ENCODE data around the gene MIA2. TPM values are rescaled to one million over a fixed set of nuclear protein-coding genes. Genes with fewer than 3 reads are reported as not detected.
"Not testable (repeated sequence)": the region's sequence is repeated elsewhere in the genome, so short reads cannot be mapped to it uniquely, and the experiment has no call there.

Gene MIA2
- total RNA-seq, 1 donor from 2014 or later: 41.2 TPM

DNA sequence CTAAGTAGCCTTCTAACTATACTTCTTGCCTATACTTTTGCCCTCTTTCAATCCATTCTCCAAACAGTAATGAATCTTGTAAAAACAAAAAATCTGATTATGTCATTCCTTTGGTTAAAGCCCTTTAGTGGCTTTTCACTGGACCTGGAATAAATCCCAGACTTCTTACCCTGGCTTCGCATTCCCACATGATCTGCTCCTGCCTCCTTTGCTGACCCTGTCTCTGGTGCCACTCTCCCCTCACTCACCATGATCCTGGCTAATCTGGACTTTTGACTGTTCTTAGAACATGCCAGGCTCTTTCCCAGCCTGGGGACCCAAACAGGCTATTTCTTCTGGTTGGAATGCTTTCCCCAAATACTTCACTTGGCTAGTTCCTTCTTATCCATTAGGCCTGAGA is 7.9 kb downstream of the MIA2 start:
- TF ChIP-seq, protein P1, sequence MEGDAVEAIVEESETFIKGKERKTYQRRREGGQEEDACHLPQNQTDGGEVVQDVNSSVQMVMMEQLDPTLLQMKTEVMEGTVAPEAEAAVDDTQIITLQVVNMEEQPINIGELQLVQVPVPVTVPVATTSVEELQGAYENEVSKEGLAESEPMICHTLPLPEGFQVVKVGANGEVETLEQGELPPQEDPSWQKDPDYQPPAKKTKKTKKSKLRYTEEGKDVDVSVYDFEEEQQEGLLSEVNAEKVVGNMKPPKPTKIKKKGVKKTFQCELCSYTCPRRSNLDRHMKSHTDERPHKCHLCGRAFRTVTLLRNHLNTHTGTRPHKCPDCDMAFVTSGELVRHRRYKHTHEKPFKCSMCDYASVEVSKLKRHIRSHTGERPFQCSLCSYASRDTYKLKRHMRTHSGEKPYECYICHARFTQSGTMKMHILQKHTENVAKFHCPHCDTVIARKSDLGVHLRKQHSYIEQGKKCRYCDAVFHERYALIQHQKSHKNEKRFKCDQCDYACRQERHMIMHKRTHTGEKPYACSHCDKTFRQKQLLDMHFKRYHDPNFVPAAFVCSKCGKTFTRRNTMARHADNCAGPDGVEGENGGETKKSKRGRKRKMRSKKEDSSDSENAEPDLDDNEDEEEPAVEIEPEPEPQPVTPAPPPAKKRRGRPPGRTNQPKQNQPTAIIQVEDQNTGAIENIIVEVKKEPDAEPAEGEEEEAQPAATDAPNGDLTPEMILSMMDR (IDR thresholded peaks at IDR 0.05; ENCODE audit: insufficient read depth, low read length, poor library complexity, severe bottlenecking): no peak
- Histone ChIP-seq H3K36me3 (ENCODE audit: control insufficient read depth, insufficient read depth, low read length) (no peaks in the 10 kb centered on the region), H3K27me3 (ENCODE audit: control insufficient read depth, insufficient read depth, low read length) (no peaks in the 10 kb centered on the region), H3K4me3 (ENCODE audit: low read depth, low read length) (no peak overlapping the region)
- DNase-seq (ENCODE audit: low read depth): no peak

DNA sequence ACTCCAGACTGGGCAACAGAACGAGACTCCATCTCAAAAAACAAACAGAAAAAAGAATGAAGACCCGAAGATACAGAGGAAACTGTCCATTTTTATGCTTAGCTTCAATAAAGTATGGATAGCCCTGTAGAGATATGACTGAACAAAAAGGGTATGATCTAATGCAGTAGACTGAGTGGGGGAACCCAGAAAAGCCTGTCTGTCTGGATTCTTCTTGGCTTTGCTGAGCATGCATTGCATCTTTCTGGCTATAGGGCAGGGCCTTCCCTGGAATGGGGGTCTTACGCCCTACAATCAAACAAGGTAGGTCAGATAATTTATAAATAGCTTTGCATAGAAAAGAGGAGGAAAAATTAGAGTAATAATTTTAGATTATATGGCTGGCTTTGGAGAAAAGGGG is 10.1 kb downstream of the MIA2 start:
- Histone ChIP-seq H3K36me3 (ENCODE audit: control insufficient read depth, insufficient read depth, low read length) (no peaks in the 10 kb centered on the region), H3K27me3 (ENCODE audit: control insufficient read depth, insufficient read depth, low read length) (no peaks in the 10 kb centered on the region), H3K4me3 (ENCODE audit: low read depth, low read length) (no peak overlapping the region)
- TF ChIP-seq, protein P1 (IDR thresholded peaks at IDR 0.05; ENCODE audit: insufficient read depth, low read length, poor library complexity, severe bottlenecking): no peak
- no peak for DNase-seq (ENCODE audit: low read depth)

DNA sequence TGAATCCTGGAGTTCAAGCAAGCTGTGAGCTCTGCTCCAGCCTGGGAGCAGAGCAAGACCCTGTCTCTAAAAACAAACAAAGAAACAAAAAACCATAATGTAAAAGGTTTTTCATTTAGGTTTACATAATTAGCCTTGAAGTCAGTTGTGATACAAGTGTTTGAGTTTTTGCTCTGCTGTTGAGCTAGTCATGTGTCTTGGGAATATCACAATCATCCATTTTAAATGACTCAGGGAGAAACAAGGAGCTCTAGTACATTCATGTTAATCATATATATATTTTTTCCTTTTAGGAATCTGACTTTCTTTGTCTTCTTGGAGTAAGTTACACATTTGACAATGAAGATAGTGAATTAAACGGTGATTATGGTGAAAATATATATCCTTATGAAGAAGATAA is 12.9 kb downstream of the MIA2 start:
- no peak for DNase-seq (ENCODE audit: low read depth)
- no peaks in the 10 kb centered on the region for H3K27me3 ChIP-seq (ENCODE audit: control insufficient read depth, insufficient read depth, low read length)
- TF ChIP-seq, protein P1 (IDR thresholded peaks at IDR 0.05; ENCODE audit: insufficient read depth, low read length, poor library complexity, severe bottlenecking): no peak
- H3K36me3 ChIP-seq (ENCODE audit: control insufficient read depth, insufficient read depth, low read length): no peaks in the 10 kb centered on the region
- H3K4me3 ChIP-seq (ENCODE audit: low read depth, low read length): no peak overlapping the region

DNA sequence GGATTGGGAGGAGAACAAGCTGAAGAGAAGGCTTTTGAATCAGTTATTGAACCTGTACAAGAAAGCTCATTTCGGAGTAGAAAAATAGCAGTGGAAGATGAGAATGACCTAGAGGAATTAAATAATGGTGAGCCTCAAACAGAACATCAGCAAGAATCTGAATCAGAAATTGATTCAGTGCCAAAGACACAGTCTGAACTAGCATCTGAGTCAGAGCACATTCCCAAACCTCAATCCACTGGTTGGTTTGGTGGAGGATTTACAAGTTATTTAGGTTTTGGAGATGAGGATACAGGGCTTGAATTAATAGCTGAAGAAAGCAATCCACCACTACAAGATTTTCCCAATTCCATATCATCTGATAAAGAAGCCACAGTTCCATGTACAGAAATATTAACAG is 13.5 kb downstream of the MIA2 start:
- TF ChIP-seq, protein P1 (IDR thresholded peaks at IDR 0.05; ENCODE audit: insufficient read depth, low read length, poor library complexity, severe bottlenecking): no peak
- H3K27me3 ChIP-seq (ENCODE audit: control insufficient read depth, insufficient read depth, low read length): no peaks in the 10 kb centered on the region
- no peaks in the 10 kb centered on the region for H3K36me3 ChIP-seq (ENCODE audit: control insufficient read depth, insufficient read depth, low read length)
- DNase-seq (ENCODE audit: low read depth): peak; percentile 52
- no peak overlapping the region for H3K4me3 ChIP-seq (ENCODE audit: low read depth, low read length)

DNA sequence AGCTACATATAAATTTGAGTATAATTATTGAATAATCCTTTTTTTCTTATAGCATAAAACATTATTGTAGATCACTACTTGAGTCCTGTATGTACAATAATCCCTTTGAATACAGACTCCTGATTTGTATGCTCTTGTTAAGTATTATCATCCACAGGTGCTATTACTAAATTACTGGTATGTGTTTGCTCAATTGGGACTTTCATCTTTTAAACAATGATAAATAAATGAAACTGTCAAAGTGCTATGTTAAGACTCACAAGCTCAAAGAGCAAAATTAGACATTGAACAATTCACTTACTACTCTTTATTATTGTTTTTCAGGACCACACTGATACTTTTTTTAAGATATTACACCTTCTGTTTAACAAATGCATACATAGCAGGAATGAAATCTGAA is 17.8 kb downstream of the MIA2 start:
- DNase-seq (ENCODE audit: low read depth): no peak
- TF ChIP-seq, protein P1 (IDR thresholded peaks at IDR 0.05; ENCODE audit: insufficient read depth, low read length, poor library complexity, severe bottlenecking): no peak
- no peaks in the 10 kb centered on the region for H3K36me3 ChIP-seq (ENCODE audit: control insufficient read depth, insufficient read depth, low read length)
- H3K27me3 ChIP-seq (ENCODE audit: control insufficient read depth, insufficient read depth, low read length): no peaks in the 10 kb centered on the region
- H3K4me3 ChIP-seq (ENCODE audit: low read depth, low read length): no peak overlapping the region

DNA sequence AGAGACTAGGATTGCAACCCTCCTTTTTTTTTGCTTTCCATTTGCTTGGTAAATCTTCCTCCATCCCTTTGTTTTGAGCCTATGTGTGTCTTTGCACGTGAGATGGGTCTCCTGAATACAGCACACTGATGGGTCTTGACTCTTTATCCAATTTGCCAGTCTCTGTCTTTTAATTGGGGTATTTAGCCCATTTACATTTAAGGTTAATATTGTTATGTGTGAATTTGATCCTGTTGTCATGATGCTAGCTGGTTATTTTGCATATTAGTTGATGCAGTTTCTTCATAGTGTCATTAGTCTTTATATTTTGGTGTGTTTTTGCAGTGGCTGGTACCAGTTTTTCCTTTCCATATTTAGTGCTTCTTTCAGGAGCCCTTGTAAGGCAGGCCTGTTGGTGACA is 23.7 kb downstream of the MIA2 start:
- not testable (repeated sequence) for H3K27me3 ChIP-seq (ENCODE audit: control insufficient read depth, insufficient read depth, low read length)

More for the DNA sequence above, 23.7 kb downstream of the MIA2 start:
- H3K4me3 ChIP-seq (ENCODE audit: low read depth, low read length); H3K36me3 ChIP-seq (ENCODE audit: control insufficient read depth, insufficient read depth, low read length); DNase-seq (ENCODE audit: low read depth): not testable (repeated sequence)
